ENCODE results near the gene FOXL1. TPM values are rescaled to one million over a fixed set of nuclear protein-coding genes. Genes with fewer than 3 reads are reported as not detected.
A peak's percentile ranks its signal among the peaks of the same experiment; 100 is the strongest.

FOXL1 gene
- total and polyA plus RNA-seq, 2 experiments from 2014 or later = 0.61 to 4.2 TPM

- Histone ChIP-seq H3K27me3 (no peaks in the 10 kb centered on the region), H3K4me3 (no peak overlapping the region), H3K4me1 (ENCODE audit: low read depth) (no peaks in the 10 kb centered on the region), H3K27ac (no peak overlapping the region), H3K36me3 (peaks cover 5% of the 10 kb centered on the region), H3K9me3 (ENCODE audit: low read depth) (no peaks in the 10 kb centered on the region)
- DNase-seq (ENCODE audit: low read depth in 1 of 2, low spot score in 1 of 2) = no peak
- no peak for TF ChIP-seq CTCF (IDR thresholded peaks at IDR 0.05; ENCODE audit: low read depth, low read length)
Observed at GRCh38 chr16:86549893-86550190, 28.5 kb upstream of the FOXL1 start.

- Histone ChIP-seq H3K36me3 (peaks cover 5% of the 10 kb centered on the region), H3K9me3 (ENCODE audit: low read depth) (no peaks in the 10 kb centered on the region), H3K27ac (no peak overlapping the region), H3K27me3 (no peaks in the 10 kb centered on the region), H3K4me1 (ENCODE audit: low read depth) (no peaks in the 10 kb centered on the region), H3K4me3 (no peak overlapping the region)
- DNase-seq (ENCODE audit: low read depth in 1 of 2, low spot score in 1 of 2) = no peak
- TF ChIP-seq CTCF (IDR thresholded peaks at IDR 0.05; ENCODE audit: low read depth, low read length) = no peak
Observed at GRCh38 chr16:86550281-86550680, 28.1 kb upstream of the FOXL1 start.

GRCh38 chr16:86553356-86553755 is 25.0 kb upstream of the FOXL1 start:
- Histone ChIP-seq H3K27ac (no peak overlapping the region), H3K36me3 (no peaks in the 10 kb centered on the region), H3K27me3 (no peaks in the 10 kb centered on the region), H3K9me3 (ENCODE audit: low read depth) (no peaks in the 10 kb centered on the region), H3K4me3 (no peak overlapping the region), H3K4me1 (ENCODE audit: low read depth) (peaks cover 3% of the 10 kb centered on the region)
- DNase-seq (ENCODE audit: low read depth in 1 of 2, low spot score in 1 of 2) = no peak
- no peak for TF ChIP-seq CTCF (IDR thresholded peaks at IDR 0.05; ENCODE audit: low read depth, low read length)

- Histone ChIP-seq H3K9me3 (ENCODE audit: low read depth) (no peaks in the 10 kb centered on the region), H3K36me3 (no peaks in the 10 kb centered on the region), H3K4me1 (ENCODE audit: low read depth) (peaks cover 3% of the 10 kb centered on the region), H3K27me3 (no peaks in the 10 kb centered on the region), H3K4me3 (peak overlapping the region; percentile 87), H3K27ac (peak overlapping the region; percentile 87)
- peak in 1 of 2 donors; percentile 24 for DNase-seq (ENCODE audit: low read depth in 1 of 2, low spot score in 1 of 2)
- no peak for TF ChIP-seq CTCF (IDR thresholded peaks at IDR 0.05; ENCODE audit: low read depth, low read length)
Observed at GRCh38 chr16:86554599-86554916, 23.8 kb upstream of the FOXL1 start.

GRCh38 chr16:86554917-86555703 is 23.2 kb upstream of the FOXL1 start, which contains the start of gene MTHFSD:
TSS of gene MTHFSD (minus strand) at chr16:86555235. CDS start at chr16:86555184, 51 bp downstream.
- peak within 1 kb of the TSS; percentile 87 for H3K27ac ChIP-seq
- TF ChIP-seq CTCF (IDR thresholded peaks at IDR 0.05; ENCODE audit: low read depth, low read length) = no peak
- H3K36me3 ChIP-seq = no peaks in the 10 kb centered on the region
- DNase-seq (ENCODE audit: low read depth in 1 of 2, low spot score in 1 of 2) = peak; percentile 93 to 95
- no peaks in the 10 kb centered on the region for H3K27me3 ChIP-seq
- no peaks in the 10 kb centered on the region for H3K9me3 ChIP-seq (ENCODE audit: low read depth)
- H3K4me3 ChIP-seq = peak within 1 kb of the TSS; percentile 87
- peaks cover 3% of the 10 kb centered on the region for H3K4me1 ChIP-seq (ENCODE audit: low read depth)
